HG03097 (cell line): Measurements from ENCODE around the gene CHST12.

Experiments
- ATAC-seq: cut with Tn5 transposase; IDR thresholded peaks from one replicate; pipeline ENCODE4 v1.9.1; 2021; ENCODE audit not compliant: unreplicated experiment, low FRiP score

Gene CHST12

GRCh38 chr7:2495418-2496299 is 92.2 kb downstream of the CHST12 start:
- ATAC-seq: no peak

GRCh38 chr7:2496375-2496774 is 93.0 kb downstream of the CHST12 start:
- ATAC-seq: no peak

- ATAC-seq: no peak
These were observed 93.7 kb downstream of the CHST12 start for GRCh38 chr7:2497065-2497464.

GRCh38 chr7:2497500-2498336 is 94.3 kb downstream of the CHST12 start:
- no peak for ATAC-seq
